Esophagus muscularis mucosa (tissue), 4 donors: ENCODE results near the gene STT3A.

Experiments used
- CTCF ChIP-seq, 3 experiments: fragments of 200-600 bp in 2 of 3; fragments of 450-650 bp in 1 of 3; sonication (generic) in 2 of 3; IDR thresholded peaks; one replicate each; pipeline ENCODE4 v1.5.1; 2017 to 2019; ENCODE audit warnings: antibody characterized with exemption in 3 of 3, mild to moderate bottlenecking in 2 of 3, moderate library complexity in 1 of 3
- EP300 ChIP-seq: sonication (generic); formaldehyde crosslinking; IDR thresholded peaks from one replicate; pipeline ENCODE4 v1.6.1; 2017; ENCODE audit warnings: antibody characterized with exemption
- POLR2A ChIP-seq: fragments of 450-650 bp; IDR thresholded peaks from one replicate; pipeline ENCODE4 v1.6.1; 2017; ENCODE audit warnings: antibody characterized with exemption, moderate library complexity, mild to moderate bottlenecking, low read depth
- POLR2AphosphoS5 ChIP-seq, 2 donors: sonication (generic); formaldehyde crosslinking; IDR thresholded peaks; one replicate each; pipeline ENCODE4 v1.6.1; 2017; ENCODE audit warnings: antibody characterized with exemption in 2 of 2

GRCh38 chr11:125594958-125595357 lies 2.3 kb downstream of the STT3A start:
- no peak for TF ChIP-seq CTCF (IDR thresholded peaks at IDR 0.05)
- no peak for TF ChIP-seq POLR2A
- no peak for TF ChIP-seq POLR2AphosphoS5 (IDR thresholded peaks at IDR 0.05)
- TF ChIP-seq EP300: no peak
